Hematopoietic multipotent progenitor cell treated with erythropoietin and hydrocortisone succinate and interleukin-3 and kit ligand, for 4 days (in vitro differentiated cells): ENCODE measurements around the gene WNT1.

Source experiments
- DNase-seq: peaks from one replicate; pipeline ENCODE4 v3.0.0-alpha.2; 2015

Gene WNT1

GRCh38 chr12:48978291-48978740 lies at the start of gene WNT1:
Gene WNT1, plus strand, starts transcription at chr12:48978322. Its CDS starts 329 bp downstream, at chr12:48978651.
- DNase-seq, result no peak

- no peak for DNase-seq
Observed at GRCh38 chr12:48929551-48929950, 48.6 kb upstream of the WNT1 start.

- DNase-seq, result no peak
Observed at GRCh38 chr12:48930475-48930874, 47.6 kb upstream of the WNT1 start.

- DNase-seq, result no peak
Observed at GRCh38 chr12:48932878-48933277, 45.2 kb upstream of the WNT1 start.

GRCh38 chr12:48933664-48934311 lies 44.3 kb upstream of the WNT1 start:
- no peak for DNase-seq

- peak; percentile 46 for DNase-seq
Observed at GRCh38 chr12:48934312-48934706, 43.8 kb upstream of the WNT1 start.

- peak; percentile 86 for DNase-seq
Observed at GRCh38 chr12:48936379-48936979, 41.6 kb upstream of the WNT1 start.

- peak; percentile 44 for DNase-seq
Observed at GRCh38 chr12:48937170-48937569, 41.0 kb upstream of the WNT1 start.

GRCh38 chr12:48938805-48939204 lies 39.3 kb upstream of the WNT1 start:
- DNase-seq, result no peak

- DNase-seq, result peak; percentile 59
Observed at GRCh38 chr12:48940181-48940580, 37.9 kb upstream of the WNT1 start.

GRCh38 chr12:48943221-48943620 lies 34.9 kb upstream of the WNT1 start:
- DNase-seq, result no peak

- no peak for DNase-seq
Observed at GRCh38 chr12:48946205-48946604, 31.9 kb upstream of the WNT1 start.

- DNase-seq, result no peak
Observed at GRCh38 chr12:48946943-48947342, 31.2 kb upstream of the WNT1 start.

- DNase-seq, result no peak
Observed at GRCh38 chr12:48947727-48948126, 30.4 kb upstream of the WNT1 start.

GRCh38 chr12:48952691-48953090 lies 25.4 kb upstream of the WNT1 start:
- no peak for DNase-seq

GRCh38 chr12:48954061-48954460 lies 24.1 kb upstream of the WNT1 start:
- no peak for DNase-seq

GRCh38 chr12:48954841-48955501 lies 23.2 kb upstream of the WNT1 start:
- peak; percentile 84 for DNase-seq

- DNase-seq, result peak; percentile 92
Observed at GRCh38 chr12:48956279-48957140, 21.6 kb upstream of the WNT1 start.

- DNase-seq, result peak; percentile 97
Observed at GRCh38 chr12:48957141-48958048, 20.7 kb upstream of the WNT1 start, which contains the start of gene ARF3. Gene ARF3, minus strand, starts transcription at chr12:48957487. Its CDS starts 16,392 bp downstream, at chr12:48941095.

- DNase-seq, result no peak
Observed at GRCh38 chr12:48958049-48958388, 20.1 kb upstream of the WNT1 start.

- DNase-seq, result no peak
Observed at GRCh38 chr12:48960834-48961233, 17.3 kb upstream of the WNT1 start.

GRCh38 chr12:48961331-48961730 lies 16.8 kb upstream of the WNT1 start:
- DNase-seq, result no peak
